Measurements from ENCODE around the gene S100A2. TPM values are rescaled to one million over a fixed set of nuclear protein-coding genes. Genes with fewer than 3 reads are reported as not detected.

S100A2 gene
- total and polyA plus RNA-seq, 2 of the 8 experiments (the other 6 are each of a cell fraction or from before 2014, with no cell fraction given), result 0.86 TPM; not detected in 1

DNA sequence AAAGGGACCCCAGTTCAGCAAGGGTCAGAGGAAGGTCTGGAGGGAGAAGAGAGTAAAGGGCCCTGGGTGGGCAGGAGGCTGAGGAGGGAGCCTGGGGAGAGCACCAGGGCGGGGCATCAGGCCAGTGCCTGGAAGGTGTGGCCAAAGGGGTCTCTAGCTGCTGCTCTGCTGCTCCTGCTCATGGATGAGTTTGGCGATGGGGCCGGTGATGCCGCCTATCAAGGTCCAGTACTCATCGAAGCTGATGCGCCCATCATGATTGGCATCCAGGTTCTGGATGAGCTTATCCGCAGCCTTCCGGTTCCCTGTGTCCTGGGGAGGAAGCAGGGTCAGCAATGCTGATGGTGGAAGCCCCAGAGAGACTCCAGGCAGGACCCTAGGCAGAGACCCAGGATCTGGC, 41.7 kb upstream of the S100A2 start:
- DNase-seq (ENCODE audit: low read depth in 1 of 2, low spot score in 2 of 2), result no peak
- Histone ChIP-seq H3K4me3 (ENCODE audit: extremely low read depth in 1 of 4, insufficient read depth in 2 of 4, low read depth in 3 of 4, low read length in 4 of 4) (no peak overlapping the region), H3K18ac (ENCODE audit: extremely low read depth, low read length) (no peak overlapping the region), H3K27ac (ENCODE audit: low read depth, low read length) (no peak overlapping the region; the same call in 1 of the 2 replicates), H2BK12ac (ENCODE audit: low read depth, low read length) (no peak overlapping the region), H3K56ac (replicated peaks; ENCODE audit: insufficient read length, low read depth, low read length) (no peak overlapping the region), H3K14ac (ENCODE audit: insufficient read length) (no peak overlapping the region), H2AFZ (ENCODE audit: low read length) (no peak overlapping the region), H2BK15ac (ENCODE audit: low read length) (no peak overlapping the region), H2BK20ac (ENCODE audit: low read length) (no peak overlapping the region), H3K23ac (ENCODE audit: insufficient read length) (no peak overlapping the region), H3K36me3 (ENCODE audit: control insufficient read depth in 2 of 4, insufficient read depth in 4 of 4, low read length in 3 of 4) (no peaks in the 10 kb centered on the region), H3K9ac (replicated peaks in 1 of 4; ENCODE audit: extremely low read depth in 1 of 4, low read depth in 3 of 4, low read length in 3 of 4) (no peak overlapping the region), H3K79me2 (ENCODE audit: control insufficient read depth in 1 of 2, insufficient read depth in 2 of 2, low read length in 2 of 2) (no peaks in the 10 kb centered on the region), H3K4me2 (ENCODE audit: insufficient read depth in 1 of 2, low read depth in 2 of 2, low read length in 2 of 2) (no peak overlapping the region), H3K4ac (replicated peaks; ENCODE audit: insufficient read length, low read depth, low read length) (no peak overlapping the region), H3K23me2 (ENCODE audit: low read depth, low read length) (peaks cover 3% of the 10 kb centered on the region; the same call in 1 of the 2 replicates), H2AK5ac (ENCODE audit: low read depth, low read length) (no peak overlapping the region), H3K9me3 (ENCODE audit: insufficient read depth in 2 of 2, low read depth in 1 of 2, low read length in 1 of 2) (no peaks in the 10 kb centered on the region), H4K20me1 (replicated peaks in 1 of 2; ENCODE audit: control insufficient read depth in 1 of 2, insufficient read depth in 2 of 2, low read length in 2 of 2) (no peaks in the 10 kb centered on the region), H4K8ac (ENCODE audit: extremely low read depth, insufficient read depth, low read length) (no peak overlapping the region; the same call in 1 of the 2 replicates), H3K79me1 (ENCODE audit: low read depth, low read length) (no peaks in the 10 kb centered on the region), H3K4me1 (replicated peaks in 1 of 4; ENCODE audit: control insufficient read depth in 3 of 4, insufficient read depth in 4 of 4, low read length in 3 of 4) (peaks cover 0 to 26% (median 16%) of the 10 kb centered on the region in 4 experiments; a peak in 6 of 7 replicates), H4K91ac (replicated peaks; ENCODE audit: insufficient read length, low read length) (no peak overlapping the region), H2BK120ac (replicated peaks; ENCODE audit: low read depth, low read length) (no peak overlapping the region), H3K27me3 (replicated peaks in 1 of 4; ENCODE audit: control insufficient read depth in 3 of 4, extremely low read depth in 1 of 4, insufficient read depth in 3 of 4, low read length in 3 of 4) (no peaks in the 10 kb centered on the region), H2BK5ac (ENCODE audit: low read depth, low read length) (no peak overlapping the region), H4K5ac (ENCODE audit: insufficient read length, low read depth, low read length) (no peak overlapping the region)
- WGBS, 2 experiments (ENCODE audit: extremely low coverage in 1 of 2, insufficient coverage in 1 of 2, insufficient read length in 1 of 2, insufficient replicate concordance in 2 of 2, low coverage in 1 of 2, low lambda C conversion rate in 2 of 2, missing lambda C conversion rate in 1 of 2), result 94% methylated on average over 8 of the region's 8 CpGs; no CpG with 5 or more reads in 1 of the 2 experiments
- POLR2A ChIA-PET (ENCODE audit: partially characterized antibody), result interaction anchor here (1.0 to 15.3 kb wide), 4 partner anchors 12 to 383 kb away, joined by 3 to 261 read pairs (median 6); partner anchors contain the start of genes CHTOP, RPS27, S100A1 and S100A13
- FAIRE-seq, result no peak
- TF ChIP-seq HDAC6 (IDR thresholded peaks at IDR 0.05; ENCODE audit: low read depth, low read length) (no peak), EZH2 (IDR thresholded peaks at IDR 0.05; ENCODE audit: low read depth, low read length, severe bottlenecking) (no peak), KDM4A (IDR thresholded peaks at IDR 0.05; ENCODE audit: low read depth, low read length, severe bottlenecking) (no peak), PHF8 (conservative IDR thresholded peaks at IDR 0.05; ENCODE audit: low read depth, low read length) (no peak), NRF1 (IDR thresholded peaks at IDR 0.05; ENCODE audit: low read depth, low read length) (no peak)
- CTCF ChIA-PET (ENCODE audit: partially characterized antibody), result interaction anchor here (0.6 to 15.9 kb wide), 9 partner anchors 9 to 374 kb away, joined by 3 to 224 read pairs (median 4); partner anchors contain the start of genes S100A13 and S100A14
